GM23338 (cell line): ENCODE measurements around the gene CHRNA7.

Experiments
- CREB1 ChIP-seq: fragments of 250-450 bp; sonication (Bioruptor Pico); IDR thresholded peaks from 2 replicates; pipeline ENCODE4 v1.5.0; 2020; ENCODE audit warnings: low read depth, mild to moderate bottlenecking, moderate library complexity
- CTCF ChIP-seq, 2 experiments: fragments of 200-600 bp in 1 of 2; sonication (generic) in 1 of 2; conservative IDR thresholded peaks; 2 replicates each; pipeline versions ENCODE4 v1.5.1 to v1.6.1; 2016 to 2017; ENCODE audit warnings: antibody characterized with exemption in 2 of 2, low read depth in 2 of 2, mild to moderate bottlenecking in 2 of 2, moderate library complexity in 1 of 2
- ETS1 ChIP-seq: IDR thresholded peaks from 2 replicates; pipeline ENCODE4 v1.6.1; 2016; ENCODE audit warnings: antibody characterized with exemption
- EZH2 ChIP-seq: fragments of 200-600 bp; sonication (generic); IDR thresholded peaks from one replicate; pipeline ENCODE4 v1.8.0; 2017; ENCODE audit warnings: antibody characterized with exemption, mild to moderate bottlenecking, low read depth; ENCODE audit not compliant: unreplicated experiment
- EZH2phosphoT487 ChIP-seq: fragments of 200-600 bp; sonication (generic); IDR thresholded peaks from one replicate; pipeline ENCODE4 v1.8.1; 2018; ENCODE audit warnings: antibody characterized with exemption; ENCODE audit not compliant: unreplicated experiment
- JUNB ChIP-seq: IDR thresholded peaks from one replicate; pipeline ENCODE4 v1.6.1; 2016; ENCODE audit warnings: antibody characterized with exemption; ENCODE audit not compliant: unreplicated experiment
- NANOG ChIP-seq: IDR thresholded peaks from 2 replicates; pipeline ENCODE4 v1.6.1; 2016; ENCODE audit warnings: antibody characterized with exemption, borderline replicate concordance
- POLR2AphosphoS5 ChIP-seq: IDR thresholded peaks from 2 replicates; pipeline ENCODE4 v1.6.1; 2016; ENCODE audit warnings: antibody characterized with exemption, low read depth
- REST ChIP-seq: IDR thresholded peaks from one replicate; pipeline ENCODE4 v1.6.1; 2018; ENCODE audit warnings: antibody characterized with exemption; ENCODE audit not compliant: unreplicated experiment
- ZNF114 ChIP-seq: fragments of 250-450 bp; sonication (Bioruptor Pico); IDR thresholded peaks from 2 replicates; pipeline ENCODE4 v1.5.0; 2020; ENCODE audit warnings: mild to moderate bottlenecking, moderate library complexity
- ZNF331 ChIP-seq: fragments of 250-450 bp; sonication (Bioruptor Pico); IDR thresholded peaks from 2 replicates; pipeline ENCODE4 v1.5.0; 2020; ENCODE audit warnings: low read depth, mild to moderate bottlenecking, moderate library complexity

GRCh38 chr15:32057876-32058425, 27.6 kb downstream of the CHRNA7 start:
- no peak for TF ChIP-seq ETS1
- TF ChIP-seq EZH2 = no peak
- no peak for TF ChIP-seq CTCF (conservative IDR thresholded peaks at IDR 0.05; ENCODE audit: low read depth in 2 of 2)
- no peak for TF ChIP-seq REST
- TF ChIP-seq POLR2AphosphoS5 = no peak
- TF ChIP-seq JUNB = no peak
- TF ChIP-seq EZH2phosphoT487 = no peak
- no peak for TF ChIP-seq ZNF114 (CRISPR knock-in tag)
- TF ChIP-seq NANOG = no peak
- TF ChIP-seq CREB1 (CRISPR knock-in tag) = no peak
- no peak for TF ChIP-seq ZNF331 (CRISPR knock-in tag)
